Measurements from ENCODE around the gene ARL6IP1.
"Not testable (repeated sequence)": the region's sequence is repeated elsewhere in the genome, so short reads cannot be mapped to it uniquely, and the experiment has no call there.

Gene ARL6IP1

GRCh38 chr16:18797746-18798145 is 3.6 kb downstream of the ARL6IP1 start:
- no peak for DNase-seq

- no peak for DNase-seq
Observed at GRCh38 chr16:18796377-18796776, 5.0 kb downstream of the ARL6IP1 start.

GRCh38 chr16:18792836-18793433 is 8.4 kb downstream of the ARL6IP1 start:
- no peak for DNase-seq

- peak; percentile 92 for DNase-seq
Observed at GRCh38 chr16:18789850-18790706, 11.3 kb downstream of the ARL6IP1 start, which contains the start of gene RPS15A. RPS15A (minus strand) TSS chr16:18790334; CDS start chr16:18789113, 1,221 bp downstream.

GRCh38 chr16:18789515-18789849 is 11.9 kb downstream of the ARL6IP1 start:
- DNase-seq, result no peak

GRCh38 chr16:18788828-18789514 is 12.4 kb downstream of the ARL6IP1 start:
- DNase-seq, result no peak

GRCh38 chr16:18784917-18785623 is 16.3 kb downstream of the ARL6IP1 start:
- DNase-seq, result no peak

- DNase-seq, result no peak
Observed at GRCh38 chr16:18783430-18784341, 17.7 kb downstream of the ARL6IP1 start.

- no peak for DNase-seq
Observed at GRCh38 chr16:18782697-18783429, 18.5 kb downstream of the ARL6IP1 start.

- DNase-seq, result not testable (repeated sequence)
Observed at GRCh38 chr16:18781232-18781631, 20.1 kb downstream of the ARL6IP1 start.

- DNase-seq, result not testable (repeated sequence)
Observed at GRCh38 chr16:18780460-18781026, 20.8 kb downstream of the ARL6IP1 start.

- DNase-seq, result not testable (repeated sequence)
Observed at GRCh38 chr16:18777664-18778063, 23.7 kb downstream of the ARL6IP1 start.

- DNase-seq, result not testable (repeated sequence)
Observed at GRCh38 chr16:18776334-18776733, 25.0 kb downstream of the ARL6IP1 start.

- not testable (repeated sequence) for DNase-seq
Observed at GRCh38 chr16:18774651-18775050, 26.7 kb downstream of the ARL6IP1 start.

GRCh38 chr16:18772171-18772570 is 29.2 kb downstream of the ARL6IP1 start:
- not testable (repeated sequence) for DNase-seq

- not testable (repeated sequence) for DNase-seq
Observed at GRCh38 chr16:18770336-18770962, 30.9 kb downstream of the ARL6IP1 start.

GRCh38 chr16:18767217-18767616 is 34.1 kb downstream of the ARL6IP1 start:
- DNase-seq, result not testable (repeated sequence)

- not testable (repeated sequence) for DNase-seq
Observed at GRCh38 chr16:18762713-18763112, 38.6 kb downstream of the ARL6IP1 start.

GRCh38 chr16:18759598-18760520 is 41.5 kb downstream of the ARL6IP1 start:
- peak; percentile 44 for DNase-seq

Data from activated naive CD4-positive, alpha-beta T cell treated with anti-CD3 and anti-CD28 coated beads, Interleukin-2, amount 50 U/mL, for 16 hours (primary cell).